ENCODE data around the gene A1BG.

The A1BG gene, protein sequence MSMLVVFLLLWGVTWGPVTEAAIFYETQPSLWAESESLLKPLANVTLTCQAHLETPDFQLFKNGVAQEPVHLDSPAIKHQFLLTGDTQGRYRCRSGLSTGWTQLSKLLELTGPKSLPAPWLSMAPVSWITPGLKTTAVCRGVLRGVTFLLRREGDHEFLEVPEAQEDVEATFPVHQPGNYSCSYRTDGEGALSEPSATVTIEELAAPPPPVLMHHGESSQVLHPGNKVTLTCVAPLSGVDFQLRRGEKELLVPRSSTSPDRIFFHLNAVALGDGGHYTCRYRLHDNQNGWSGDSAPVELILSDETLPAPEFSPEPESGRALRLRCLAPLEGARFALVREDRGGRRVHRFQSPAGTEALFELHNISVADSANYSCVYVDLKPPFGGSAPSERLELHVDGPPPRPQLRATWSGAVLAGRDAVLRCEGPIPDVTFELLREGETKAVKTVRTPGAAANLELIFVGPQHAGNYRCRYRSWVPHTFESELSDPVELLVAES

DNA sequence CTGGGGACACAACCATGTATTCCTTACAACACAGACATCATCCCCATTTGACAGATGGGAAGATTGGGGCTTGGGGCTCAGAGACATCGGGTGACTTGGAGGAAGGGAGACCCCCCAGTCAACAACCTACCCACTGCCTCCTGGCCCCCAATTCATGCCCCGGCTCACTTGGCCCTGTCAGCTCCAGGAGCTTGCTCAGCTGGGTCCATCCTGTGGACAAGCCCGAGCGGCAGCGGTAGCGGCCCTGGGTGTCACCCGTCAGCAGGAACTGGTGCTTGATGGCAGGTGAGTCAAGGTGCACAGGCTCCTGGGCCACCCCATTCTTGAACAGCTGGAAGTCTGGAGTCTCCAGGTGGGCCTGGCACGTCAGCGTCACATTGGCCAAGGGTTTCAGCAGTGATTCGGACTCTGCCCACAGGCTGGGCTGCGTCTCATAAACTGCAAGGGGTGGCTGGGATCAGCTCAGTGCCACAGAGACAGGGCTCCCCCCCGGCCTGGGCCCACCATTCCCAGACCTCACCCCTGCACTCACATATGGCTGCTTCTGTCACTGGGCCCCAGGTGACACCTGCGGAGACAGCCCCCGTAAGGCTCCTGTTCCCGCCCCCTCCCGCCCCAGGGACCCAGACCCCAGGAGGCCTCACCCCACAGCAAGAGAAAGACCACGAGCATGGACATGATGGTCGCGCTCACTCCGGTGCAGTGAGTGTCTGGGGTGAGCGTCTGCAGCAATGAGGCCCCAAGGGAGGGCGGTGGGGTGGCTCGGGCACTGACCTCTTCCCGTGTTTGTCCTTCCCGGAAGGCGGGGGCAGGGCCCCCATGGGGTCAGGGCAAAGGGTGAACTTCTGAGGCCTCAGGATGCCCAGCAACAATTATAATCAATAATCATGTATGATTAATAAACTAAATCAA lies at the start of gene A1BG:
Gene A1BG, minus strand, starts transcription at position 733 of the 912 bp plus-strand sequence. Its CDS starts 55 bp downstream, at position 678.
- DNase-seq (ENCODE audit: low read depth) = no peak

DNA sequence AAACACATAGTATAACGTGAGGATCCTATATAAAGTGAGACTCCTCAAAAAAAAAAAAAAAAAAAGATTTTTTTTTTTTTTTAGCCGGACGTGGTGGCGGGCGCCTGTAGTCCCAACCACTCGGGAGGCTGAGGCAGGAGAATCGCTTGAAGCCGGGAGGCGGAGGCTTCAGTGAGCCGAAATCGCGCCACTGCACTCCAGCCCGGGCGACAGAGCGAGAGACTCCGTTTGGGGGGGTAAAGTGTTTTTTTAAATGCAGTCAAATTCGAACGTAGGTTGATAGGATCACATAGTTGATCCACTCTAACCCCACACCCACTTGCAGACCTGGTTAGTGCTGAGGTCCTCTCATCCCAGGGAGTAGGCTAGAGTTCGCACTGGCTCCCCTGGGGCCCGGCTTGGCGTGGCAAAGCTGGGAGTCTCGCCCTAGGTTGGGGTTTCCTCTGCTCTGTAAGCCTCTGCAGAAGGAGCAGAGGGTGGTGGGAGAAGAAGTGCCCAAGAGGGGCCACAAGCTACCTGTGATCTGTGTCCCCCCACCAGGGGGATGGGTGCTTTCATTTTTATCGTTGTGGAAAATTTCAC lies 48.6 kb upstream of the A1BG start:
- DNase-seq (ENCODE audit: low read depth) = no peak

DNA sequence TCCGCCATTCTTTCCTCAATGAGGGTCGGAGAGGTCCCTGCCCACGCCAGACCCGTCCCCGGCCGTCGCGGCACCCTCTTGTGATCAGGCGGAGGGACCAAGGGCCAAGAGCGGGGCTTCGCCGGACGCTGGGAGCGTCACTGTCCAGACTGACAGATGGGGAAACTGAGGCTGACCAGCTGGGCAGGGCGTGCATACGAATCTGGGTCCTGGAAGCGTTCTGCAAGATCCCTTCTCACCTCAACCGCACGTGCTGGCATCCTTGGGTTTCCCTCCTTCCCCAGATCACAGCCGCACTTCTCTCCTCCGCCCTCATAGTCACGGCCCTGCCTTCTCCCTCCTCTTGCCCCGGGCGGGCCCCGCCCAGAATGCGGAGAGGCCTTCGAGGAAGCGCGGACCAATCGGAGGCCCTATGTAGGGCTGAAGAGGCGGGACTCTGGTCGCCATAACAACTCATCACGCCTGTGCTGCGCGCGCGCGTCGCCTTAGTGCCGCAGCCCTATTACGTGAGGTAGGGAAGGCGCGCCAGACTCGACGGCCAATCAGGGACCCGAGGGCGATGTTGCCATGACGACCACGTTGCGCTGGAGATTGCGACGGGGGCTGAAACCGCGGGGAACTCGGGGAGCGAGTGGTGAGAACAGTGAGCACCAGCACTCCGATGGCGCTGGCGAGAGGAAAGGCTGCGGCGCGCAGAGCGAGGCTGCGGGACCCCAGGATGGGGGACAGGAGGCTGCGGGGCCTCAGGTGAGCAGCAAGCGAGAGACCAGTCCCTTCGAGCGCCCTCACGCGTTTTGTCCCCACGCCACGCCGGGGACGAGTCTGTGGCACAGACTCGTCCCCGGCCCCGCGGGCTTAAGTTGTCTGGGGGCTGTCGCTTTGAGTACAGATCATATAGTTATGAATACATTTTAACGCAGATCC lies 47.9 kb upstream of the A1BG start:
- peak; percentile 96 for DNase-seq (ENCODE audit: low read depth)

DNA sequence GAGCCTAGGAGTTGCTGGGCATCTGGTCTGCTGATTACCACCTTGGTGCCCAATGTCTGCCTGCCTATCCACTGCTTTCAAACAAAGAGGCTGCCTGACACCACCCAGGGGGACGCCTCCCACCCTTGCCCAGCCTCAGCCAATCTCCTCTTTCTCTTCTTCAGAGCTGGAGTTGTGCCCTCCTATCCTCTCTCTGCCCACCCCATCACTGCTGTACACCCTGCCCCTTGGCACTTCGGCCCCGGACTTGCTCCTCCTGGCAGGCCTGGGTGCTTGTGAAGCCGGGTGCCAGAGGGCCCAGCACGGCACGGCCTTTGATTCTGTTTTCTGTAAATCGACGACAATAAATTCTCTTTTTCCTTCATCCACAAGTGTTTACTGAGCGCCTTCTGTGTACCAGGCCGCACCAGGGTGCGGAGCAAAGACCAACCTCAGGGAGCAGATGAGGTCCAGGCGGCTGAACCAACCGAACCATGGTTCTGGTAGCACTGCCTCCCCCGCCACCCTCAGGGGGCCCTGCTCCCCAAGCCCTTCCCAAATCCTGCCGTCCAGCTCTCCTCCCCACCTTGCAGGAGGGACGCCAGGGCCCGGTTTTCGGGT lies 47.1 kb upstream of the A1BG start:
- DNase-seq (ENCODE audit: low read depth) = no peak

DNA sequence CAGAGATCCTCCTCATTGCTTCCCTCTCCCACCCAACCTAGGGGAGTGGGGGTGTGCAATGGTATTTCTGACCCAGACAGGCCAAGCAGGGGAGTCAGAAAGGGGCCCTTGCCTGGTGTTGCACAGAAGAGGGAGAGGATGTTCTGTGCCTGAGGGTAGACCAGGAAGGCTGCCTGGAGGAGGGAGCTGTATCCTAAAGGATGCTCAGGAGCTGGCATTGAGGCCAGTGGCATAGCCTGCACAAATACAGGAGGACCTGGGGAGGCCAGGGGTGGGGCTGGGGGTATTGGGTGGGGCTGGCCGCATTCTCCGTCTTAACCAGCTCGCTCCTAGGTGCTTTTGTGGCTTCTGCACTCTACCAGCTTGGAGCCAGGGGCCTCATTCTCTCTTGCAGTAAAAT lies 46.6 kb upstream of the A1BG start:
- no peak for DNase-seq (ENCODE audit: low read depth)

DNA sequence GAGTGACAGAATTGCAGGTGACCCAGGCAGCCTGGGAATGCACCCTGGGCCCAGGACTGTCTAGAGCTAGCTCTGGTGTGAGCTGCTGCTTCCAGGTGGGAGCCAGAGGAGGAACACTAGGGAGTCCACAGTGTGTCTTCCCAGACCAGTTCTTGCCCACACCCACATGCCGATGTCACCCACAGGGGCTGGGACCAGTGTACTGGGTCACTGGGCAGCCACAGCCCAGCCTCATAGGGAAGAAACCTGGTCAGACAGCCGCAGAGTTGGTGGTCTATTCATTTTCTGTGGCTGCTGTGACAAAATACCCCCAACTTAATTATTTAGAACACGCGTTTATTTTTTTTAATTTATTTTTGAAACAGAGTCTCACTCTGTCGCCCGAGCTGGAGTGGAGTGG lies 45.3 kb upstream of the A1BG start:
- DNase-seq (ENCODE audit: low read depth) = no peak

DNA sequence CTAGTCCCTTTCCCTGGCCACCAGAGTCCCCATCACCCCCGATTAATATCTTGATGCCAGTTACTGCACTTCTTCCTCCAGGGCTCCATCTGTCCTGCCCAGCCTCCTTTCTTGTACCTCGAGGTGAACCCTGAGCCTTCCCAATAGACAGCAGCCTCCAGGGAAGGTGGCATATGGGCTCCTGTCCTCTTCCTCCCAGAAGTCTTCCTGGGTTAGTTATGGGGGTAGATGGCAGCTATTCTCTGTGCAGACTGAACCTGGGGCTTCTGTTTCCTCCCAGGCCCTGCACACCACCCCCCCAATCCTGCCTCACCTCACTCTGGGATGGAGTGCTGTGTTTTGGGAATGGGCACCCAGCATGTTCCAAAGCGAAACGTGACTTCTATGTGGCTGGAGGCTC lies 44.8 kb upstream of the A1BG start:
- no peak for DNase-seq (ENCODE audit: low read depth)

DNA sequence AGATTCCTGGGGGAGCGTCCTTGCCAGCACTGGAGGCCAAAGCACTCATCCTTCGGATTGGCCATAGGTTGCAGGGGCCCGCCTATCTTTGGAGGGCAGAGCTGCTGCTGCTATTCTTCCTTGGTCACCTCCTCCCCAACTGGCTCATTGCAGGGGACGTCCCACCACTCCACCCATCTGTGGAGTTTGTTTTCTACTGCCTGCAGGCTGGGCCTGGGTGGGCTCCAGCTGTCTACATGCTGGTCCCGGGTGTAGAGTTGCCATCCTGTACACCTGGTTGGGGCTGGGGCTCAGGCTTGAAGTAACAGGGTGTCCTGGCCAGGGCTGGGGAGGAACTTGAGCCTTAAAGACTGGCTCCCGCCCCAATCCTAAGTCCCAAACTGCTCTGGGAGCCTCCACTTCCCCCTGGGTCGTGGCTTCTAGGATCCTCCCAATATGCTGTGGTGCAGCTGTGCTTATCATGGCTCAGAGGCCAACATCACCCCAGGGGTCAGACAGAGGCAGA lies 44.3 kb upstream of the A1BG start:
- DNase-seq (ENCODE audit: low read depth) = no peak

DNA sequence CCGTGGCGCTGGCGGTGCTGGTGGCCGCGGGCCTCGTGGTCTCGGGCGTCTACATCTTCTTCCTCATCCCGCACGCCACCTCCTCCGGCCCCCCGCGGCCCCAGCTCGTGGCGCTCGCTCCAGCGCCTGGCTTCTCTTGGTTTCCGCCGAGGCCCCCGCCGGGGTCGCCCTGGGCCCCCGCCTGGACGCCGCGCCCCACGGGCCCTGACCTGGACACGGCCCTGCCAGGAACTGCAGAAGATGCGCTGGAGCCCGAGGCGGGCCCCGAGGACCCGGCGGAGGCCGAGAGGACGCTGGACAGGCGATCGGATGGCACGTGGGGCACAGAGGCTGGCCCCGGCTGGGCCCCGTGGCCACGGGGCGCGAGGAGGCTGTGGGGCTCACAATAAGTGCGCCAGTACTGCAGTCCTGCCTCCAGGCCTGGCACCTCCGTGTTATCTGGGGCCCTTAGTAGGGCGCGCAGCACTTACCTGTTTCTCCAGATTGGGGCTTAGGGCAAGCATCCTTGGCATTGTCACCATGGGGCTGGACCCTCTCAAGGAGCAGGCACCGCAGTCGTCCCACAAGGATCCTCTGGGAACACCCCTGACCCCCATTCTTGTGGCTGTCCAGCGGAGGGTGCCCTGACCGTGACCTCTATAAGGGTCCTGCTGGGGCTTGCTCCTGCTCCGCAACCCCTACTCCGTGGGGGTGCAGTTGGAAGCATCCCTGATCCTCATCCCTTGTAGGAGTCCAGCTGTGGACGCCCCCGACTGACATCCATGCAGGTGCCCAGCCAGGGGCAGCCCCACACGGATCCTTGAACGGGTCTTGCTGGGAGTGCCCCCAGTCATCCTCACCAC lies 43.6 kb upstream of the A1BG start:
- no peak for DNase-seq (ENCODE audit: low read depth)

DNA sequence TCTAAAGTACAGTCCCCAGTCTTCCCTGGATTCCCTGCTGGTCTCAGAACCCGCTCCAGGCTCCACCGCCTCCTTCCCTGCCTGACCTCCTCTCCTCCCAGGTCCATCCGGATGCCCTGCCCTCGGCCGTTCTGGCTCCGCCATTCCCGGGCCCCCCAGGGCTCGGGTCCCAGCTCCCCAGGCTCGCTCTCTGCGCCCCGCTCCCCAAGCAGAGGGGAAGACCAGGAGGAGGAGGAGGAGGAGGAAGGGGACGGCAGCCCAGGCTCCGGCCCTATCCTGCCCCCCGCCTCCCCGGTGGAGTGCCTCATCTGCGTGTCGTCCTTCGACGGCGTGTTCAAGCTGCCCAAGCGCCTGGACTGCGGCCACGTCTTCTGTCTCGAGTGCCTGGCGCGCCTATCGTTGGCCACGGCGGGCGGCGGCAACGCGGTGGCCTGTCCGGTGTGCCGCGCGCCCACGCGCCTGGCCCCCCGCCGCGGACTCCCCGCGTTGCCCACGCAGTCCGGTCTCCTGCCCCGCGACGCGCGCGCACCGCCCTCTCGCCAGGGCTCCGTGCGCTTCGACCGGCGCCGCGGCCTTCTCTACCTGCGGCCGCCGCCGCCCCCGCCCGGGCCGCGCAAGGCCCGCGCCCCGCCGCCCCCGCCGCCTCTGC lies 42.8 kb upstream of the A1BG start:
- no peak for DNase-seq (ENCODE audit: low read depth)

DNA sequence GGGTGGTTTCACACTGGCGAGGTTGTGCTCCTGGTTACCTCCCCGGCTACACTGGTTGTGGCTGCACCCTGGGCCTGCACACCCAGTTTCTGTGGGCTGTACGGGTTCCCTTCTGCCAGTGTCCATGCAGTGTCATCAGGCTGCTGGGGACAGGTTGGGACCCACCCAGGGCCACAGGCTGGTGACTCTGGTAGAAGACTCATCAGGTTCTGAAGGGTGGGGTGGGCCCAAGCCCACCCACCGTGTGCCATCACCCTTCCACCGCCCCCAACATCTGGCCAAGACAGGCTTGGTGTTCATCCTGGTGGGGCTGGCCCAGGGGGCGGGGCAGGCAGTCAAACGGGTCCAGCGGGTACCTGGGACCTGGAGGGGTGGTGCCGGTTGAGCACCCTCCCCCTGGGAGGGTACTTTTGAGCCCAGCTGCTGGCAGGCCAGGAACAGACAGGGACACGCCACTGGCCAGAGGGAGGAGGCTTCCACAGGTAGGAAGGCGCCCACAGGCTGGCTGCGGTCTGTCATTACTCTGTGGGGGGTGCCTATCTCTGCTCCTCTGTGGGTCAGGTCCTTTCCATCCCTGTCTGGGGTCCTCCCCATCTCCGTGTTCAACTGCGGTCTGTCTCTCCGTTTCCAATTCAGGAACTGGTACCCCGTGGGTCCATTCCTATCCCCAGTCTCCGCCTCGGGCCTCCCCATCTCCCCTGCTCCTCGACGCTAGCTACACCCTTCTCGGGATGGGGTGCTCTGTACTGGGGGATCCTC lies 42.1 kb upstream of the A1BG start, which contains the start of gene RNF225:
Gene RNF225, plus strand, starts transcription at position 437 of the 759 bp plus-strand sequence. CDS start 434 bp downstream, outside the sequence.
- DNase-seq (ENCODE audit: low read depth) = no peak

DNA sequence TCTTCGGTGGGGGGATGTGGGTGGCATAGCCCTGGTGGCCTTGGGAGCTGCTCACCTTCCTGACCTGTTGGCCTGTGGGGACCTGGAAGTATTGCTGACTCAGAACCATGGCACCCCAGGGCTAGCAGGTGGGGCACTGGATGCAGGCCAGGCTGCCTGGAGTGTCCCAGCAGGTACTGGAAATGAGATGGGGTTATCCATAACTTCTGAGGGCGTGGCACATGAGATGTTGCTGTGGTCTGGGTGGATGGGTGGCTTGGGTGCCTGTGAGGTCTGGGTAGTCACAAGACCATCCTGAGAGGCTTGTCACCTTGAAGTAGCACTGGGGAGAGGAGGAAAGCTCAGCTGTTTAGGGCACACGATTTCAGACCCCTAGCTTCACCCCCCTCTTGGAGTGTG lies 41.5 kb upstream of the A1BG start:
- DNase-seq (ENCODE audit: low read depth) = no peak

DNA sequence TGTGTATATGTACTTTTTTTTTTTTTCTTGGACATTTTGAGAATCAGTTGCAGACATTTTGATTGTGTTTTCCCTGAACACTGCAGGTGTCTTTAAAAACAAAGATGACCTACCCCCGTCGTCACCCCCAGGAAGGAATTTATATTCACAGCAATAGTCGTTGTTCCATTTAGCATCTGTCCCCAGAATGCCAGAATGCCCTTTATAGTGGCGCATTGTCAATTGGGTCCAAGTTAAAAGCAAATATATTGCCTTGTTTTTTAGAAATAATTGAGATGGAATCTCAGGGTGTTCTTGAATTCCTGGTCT lies 40.4 kb upstream of the A1BG start:
- DNase-seq (ENCODE audit: low read depth) = no peak

DNA sequence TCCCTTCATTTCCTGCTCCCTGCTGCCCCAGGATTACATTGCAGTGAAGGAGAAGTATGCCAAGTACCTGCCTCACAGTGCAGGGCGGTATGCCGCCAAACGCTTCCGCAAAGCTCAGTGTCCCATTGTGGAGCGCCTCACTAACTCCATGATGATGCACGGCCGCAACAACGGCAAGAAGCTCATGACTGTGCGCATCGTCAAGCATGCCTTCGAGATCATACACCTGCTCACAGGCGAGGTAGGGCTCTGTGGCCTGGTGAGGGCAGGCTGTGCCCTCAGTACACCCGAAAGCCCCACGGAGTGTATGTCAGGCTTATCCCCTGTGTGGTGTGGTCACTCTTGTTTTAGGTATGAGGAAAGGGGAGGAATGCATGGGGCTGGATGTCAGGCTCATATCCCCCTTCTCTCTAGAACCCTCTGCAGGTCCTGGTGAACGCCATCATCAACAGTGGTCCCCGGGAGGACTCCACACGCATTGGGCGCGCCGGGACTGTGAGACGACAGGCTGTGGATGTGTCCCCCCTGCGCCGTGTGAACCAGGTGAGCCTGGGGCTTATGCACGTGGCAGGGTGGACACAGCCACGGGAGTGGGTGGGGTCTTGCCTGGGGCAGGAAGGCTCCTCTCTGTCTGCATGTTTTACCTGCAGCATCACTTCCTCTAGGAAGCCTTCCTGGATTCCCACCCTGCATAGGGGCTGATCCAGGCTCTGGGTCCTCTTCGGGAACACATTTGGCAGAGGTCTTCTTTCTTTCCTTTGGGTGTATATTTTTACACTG lies 39.8 kb upstream of the A1BG start:
- no peak for DNase-seq (ENCODE audit: low read depth)

DNA sequence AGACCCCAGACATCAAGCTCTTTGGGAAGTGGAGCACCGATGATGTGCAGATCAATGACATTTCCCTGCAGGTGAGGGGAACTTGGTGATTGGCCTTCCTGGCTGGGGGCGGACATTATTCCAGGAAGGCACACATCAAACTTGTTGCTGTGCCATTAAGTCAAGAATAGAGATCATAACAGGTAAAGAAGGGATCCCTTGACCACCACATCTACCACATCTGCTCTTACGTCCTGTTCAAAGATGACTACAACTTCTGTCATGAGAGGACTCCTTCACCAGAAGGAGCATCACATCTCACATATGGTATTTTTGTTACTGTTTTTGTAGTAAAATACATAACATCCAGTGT lies 34.9 kb upstream of the A1BG start:
- no peak for DNase-seq (ENCODE audit: low read depth)

DNA sequence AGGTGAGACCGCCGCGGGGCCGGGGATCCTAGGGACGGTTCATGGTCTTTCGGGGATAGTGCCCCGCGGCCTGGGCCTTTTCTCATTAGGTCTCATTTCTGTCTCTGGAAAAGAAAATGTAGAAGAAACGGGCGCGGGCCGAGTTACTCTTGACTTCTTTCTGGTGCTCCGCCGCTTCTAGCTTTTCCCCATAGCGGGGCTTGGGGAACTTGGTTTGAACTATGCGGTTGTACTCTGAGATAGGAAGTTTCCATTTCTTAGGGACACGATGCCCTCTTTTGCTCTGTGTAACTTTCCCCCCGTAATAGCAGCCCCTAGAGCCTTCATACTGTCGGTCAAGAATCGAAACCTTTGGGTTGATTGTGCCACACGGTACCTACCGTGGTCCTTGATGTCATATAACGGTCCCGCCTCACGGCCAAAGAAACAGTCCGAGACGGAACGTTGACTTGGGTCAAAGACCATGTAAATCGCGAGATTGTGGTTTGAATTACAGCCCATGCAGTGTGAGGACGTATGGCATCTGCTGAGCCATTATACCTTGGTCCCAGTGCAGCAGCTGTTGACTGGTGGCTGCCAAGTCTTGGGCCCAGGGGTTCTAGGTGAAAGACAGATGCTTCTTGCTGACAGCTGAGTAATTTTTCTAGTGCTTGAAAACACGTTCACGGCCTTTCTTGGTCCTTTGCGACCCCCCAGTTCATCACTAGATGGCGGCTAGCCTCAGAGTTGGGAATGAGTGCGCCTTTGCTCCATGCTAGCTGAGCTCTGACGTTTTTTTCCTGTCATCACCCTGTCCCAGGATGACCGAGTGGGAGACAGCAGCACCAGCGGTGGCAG lies 34.3 kb upstream of the A1BG start:
- DNase-seq (ENCODE audit: low read depth) = no peak

Measured in stimulated activated CD8-positive, alpha-beta memory T cell treated with anti-CD3 and anti-CD28 coated beads, Interleukin-15, amount 100 ng/mL, for 24 hours (primary cell).